T-helper 17 cell (primary cell): ENCODE data around the gene TRERF1. TPM values are rescaled to one million over a fixed set of nuclear protein-coding genes. Genes with fewer than 3 reads are reported as not detected.
A peak's percentile ranks its signal among the peaks of the same experiment; 100 is the strongest.

Source experiments
- ATAC-seq: fragments of 150-1000 bp; cut with Tn5 transposase; 2 replicates; pipeline ENCODE4 v1.10.0; 2021; ENCODE audit warnings: mild to moderate bottlenecking, moderate library complexity
- DNase-seq, 3 donors: peaks; one replicate each; pipeline versions ENCODE4 v3.0.0 to v3.0.0-alpha.2; 2020 to 2021
- H3K9me3 ChIP-seq: one replicate; pipeline ENCODE4 v1.7.0; 2013; ENCODE audit warnings: low read length, mild to moderate bottlenecking; ENCODE audit not compliant: control insufficient read depth, poor library complexity, severe bottlenecking
- H3K27ac Mint-ChIP-seq: one replicate; pipeline ENCODE4 v1.8.0; 2022; ENCODE audit warnings: mild to moderate bottlenecking, moderate library complexity, mixed read lengths
- H3K27me3 Mint-ChIP-seq: one replicate; pipeline ENCODE4 v1.8.0; 2022; ENCODE audit warnings: mixed read lengths
- H3K36me3 Mint-ChIP-seq: one replicate; pipeline ENCODE4 v1.8.0; 2022; ENCODE audit warnings: low read depth, mixed read lengths
- H3K4me1 Mint-ChIP-seq: one replicate; pipeline ENCODE4 v1.8.0; 2022; ENCODE audit warnings: mild to moderate bottlenecking, mixed read lengths
- H3K4me3 Mint-ChIP-seq: one replicate; pipeline ENCODE4 v1.8.0; 2022; ENCODE audit warnings: mild to moderate bottlenecking, moderate library complexity, mixed read lengths
- total RNA-seq, 4 donors: library from RNA in 2 of 4; stranded (reverse) in 2 of 4; gene quantifications; one replicate each; pipeline ENCODE4 v1.2.3 and lab custom pipeline; 2022 to 2026

TRERF1 gene
- total RNA-seq, 2 donors from 2014 or later: 28.6 to 31.2 TPM

DNA sequence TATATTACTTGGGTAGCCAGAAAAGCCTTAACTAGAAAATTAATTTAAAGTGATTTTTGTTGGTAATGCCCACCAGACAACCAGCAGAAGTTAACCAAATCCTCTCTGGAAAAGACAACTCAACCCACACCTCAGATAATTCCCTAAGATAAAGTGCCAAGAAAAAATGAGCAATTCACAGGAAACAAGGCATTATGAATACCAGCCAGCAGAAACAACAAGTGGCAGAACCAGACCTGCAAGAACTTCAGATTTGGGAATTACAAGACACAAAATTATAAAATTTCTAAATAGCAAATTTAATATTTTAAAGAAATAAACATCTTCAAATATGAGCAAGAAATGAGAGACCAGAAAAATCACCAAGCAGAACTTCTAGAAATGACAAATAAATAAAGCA is 154.1 kb downstream of the TRERF1 start:
- H3K36me3 Mint-ChIP-seq: peaks cover 6% of the 10 kb centered on the region
- ATAC-seq (no peak), DNase-seq (no peak)
- no peaks in the 10 kb centered on the region for H3K9me3 ChIP-seq
- H3K4me1 Mint-ChIP-seq: peaks cover 25% of the 10 kb centered on the region
- no peak overlapping the region for H3K27ac Mint-ChIP-seq
- no peaks in the 10 kb centered on the region for H3K27me3 Mint-ChIP-seq
- no peak overlapping the region for H3K4me3 Mint-ChIP-seq

- H3K27ac Mint-ChIP-seq: peak overlapping the region; percentile 19
- no peak overlapping the region for H3K4me3 Mint-ChIP-seq
- peaks cover 6% of the 10 kb centered on the region for H3K36me3 Mint-ChIP-seq
- peaks cover 28% of the 10 kb centered on the region for H3K4me1 Mint-ChIP-seq
- DNase-seq (no peak), ATAC-seq (no peak)
- no peaks in the 10 kb centered on the region for H3K27me3 Mint-ChIP-seq
- no peaks in the 10 kb centered on the region for H3K9me3 ChIP-seq
Observed at GRCh38 chr6:42296614-42297013, 155.1 kb downstream of the TRERF1 start.

GRCh38 chr6:42295677-42296076 is 156.0 kb downstream of the TRERF1 start:
- peaks cover 29% of the 10 kb centered on the region for H3K4me1 Mint-ChIP-seq
- H3K27ac Mint-ChIP-seq: peak overlapping the region; percentile 19
- ATAC-seq (no peak), DNase-seq (no peak)
- H3K36me3 Mint-ChIP-seq: peaks cover 6% of the 10 kb centered on the region
- H3K9me3 ChIP-seq: no peaks in the 10 kb centered on the region
- no peaks in the 10 kb centered on the region for H3K27me3 Mint-ChIP-seq
- no peak overlapping the region for H3K4me3 Mint-ChIP-seq

DNA sequence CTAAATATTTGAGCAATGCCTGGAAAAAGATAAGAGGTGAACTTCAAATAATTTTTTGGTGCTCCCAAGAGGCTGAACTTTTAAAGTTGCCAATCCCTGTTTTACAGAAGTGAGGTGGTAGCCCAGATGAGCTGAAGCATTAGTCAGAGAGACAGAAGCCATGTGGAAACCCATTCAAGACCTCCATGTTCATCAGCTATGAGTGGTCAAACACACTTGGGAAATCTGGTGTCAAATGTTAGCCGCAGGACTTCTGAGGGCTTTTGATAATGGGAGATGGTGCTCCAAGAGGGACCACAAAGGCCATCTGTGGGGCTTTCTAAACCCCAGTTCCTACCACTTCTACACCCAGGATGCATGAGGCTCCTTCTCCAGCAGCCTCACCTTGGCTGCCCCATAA is 156.5 kb downstream of the TRERF1 start:
- H3K4me3 Mint-ChIP-seq: no peak overlapping the region
- no peak for ATAC-seq

GRCh38 chr6:42294759-42295158 is 157.0 kb downstream of the TRERF1 start:
- Mint-ChIP-seq H3K27me3 (no peaks in the 10 kb centered on the region), H3K36me3 (peaks cover 9% of the 10 kb centered on the region), H3K27ac (peak overlapping the region; percentile 83), H3K4me1 (peaks cover 34% of the 10 kb centered on the region), H3K4me3 (no peak overlapping the region)
- DNase-seq: no peak
- no peaks in the 10 kb centered on the region for H3K9me3 ChIP-seq
- no peak for ATAC-seq

More for the DNA sequence above, 156.5 kb downstream of the TRERF1 start:
- Mint-ChIP-seq H3K27me3 (no peaks in the 10 kb centered on the region), H3K4me1 (peaks cover 31% of the 10 kb centered on the region), H3K36me3 (peaks cover 8% of the 10 kb centered on the region), H3K27ac (no peak overlapping the region)
- no peak for DNase-seq
- H3K9me3 ChIP-seq: no peaks in the 10 kb centered on the region

DNA sequence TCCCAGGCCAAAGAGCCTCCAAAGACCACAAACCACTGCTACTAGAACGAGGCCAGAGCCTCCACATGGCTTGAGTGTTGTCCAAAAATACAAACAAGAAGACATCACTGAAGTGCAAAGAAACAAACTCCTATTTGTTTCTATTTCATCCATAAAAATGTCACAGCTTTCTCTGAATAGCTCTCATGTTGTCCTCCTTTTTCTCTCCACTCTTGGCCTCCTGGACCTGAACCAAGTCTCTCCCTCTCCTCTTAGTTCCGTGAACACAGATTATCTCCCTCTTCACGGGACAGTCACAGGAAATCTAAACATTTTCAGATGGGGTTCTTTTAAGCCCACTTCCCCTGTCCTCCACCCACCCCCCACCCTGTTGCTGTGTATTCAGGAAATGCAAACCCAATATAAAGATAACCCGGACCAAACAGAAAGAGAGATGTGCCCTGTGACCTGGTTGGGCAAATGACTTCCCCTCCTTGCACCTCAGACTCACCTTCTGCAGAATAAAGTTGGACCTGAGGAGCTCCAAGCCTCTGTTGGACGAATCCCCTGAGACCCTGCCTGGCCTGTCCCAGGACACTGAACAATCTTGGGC is 158.2 kb downstream of the TRERF1 start:
- peaks cover 10% of the 10 kb centered on the region for H3K36me3 Mint-ChIP-seq
- no peaks in the 10 kb centered on the region for H3K27me3 Mint-ChIP-seq

GRCh38 chr6:42292004-42292740 is 159.6 kb downstream of the TRERF1 start:
- Mint-ChIP-seq H3K4me3 (no peak overlapping the region), H3K27me3 (no peaks in the 10 kb centered on the region), H3K27ac (peak overlapping the region; percentile 12), H3K4me1 (peaks cover 38% of the 10 kb centered on the region), H3K36me3 (peaks cover 6% of the 10 kb centered on the region)
- H3K9me3 ChIP-seq: no peaks in the 10 kb centered on the region
- peak; percentile 33 for ATAC-seq
- DNase-seq: no peak

More for the DNA sequence above, 158.2 kb downstream of the TRERF1 start:
- Mint-ChIP-seq H3K4me3 (peak overlapping the region; percentile 51), H3K4me1 (peaks cover 38% of the 10 kb centered on the region), H3K27ac (peak overlapping the region; percentile 83)
- DNase-seq (no peak), ATAC-seq (peak; percentile 32)
- no peaks in the 10 kb centered on the region for H3K9me3 ChIP-seq

DNA sequence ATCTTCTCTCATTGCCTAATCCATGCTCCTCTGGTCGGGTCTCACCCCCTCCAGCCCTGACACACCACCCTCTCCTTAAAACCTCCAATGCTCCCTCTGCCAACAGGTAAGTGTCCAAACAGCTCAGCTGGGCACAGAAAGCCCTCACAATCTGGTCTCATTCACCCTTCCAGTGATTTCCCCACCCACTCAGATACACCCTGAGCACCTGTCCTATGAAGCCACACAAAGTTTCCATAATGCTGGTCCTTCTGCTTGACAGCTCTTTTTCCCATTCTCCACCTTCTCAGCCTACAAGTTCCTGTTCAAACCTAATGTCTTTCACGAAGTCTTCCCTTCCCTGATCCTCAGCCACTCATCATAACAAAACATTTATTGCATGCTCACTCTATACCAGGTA is 164.0 kb downstream of the TRERF1 start:
- Mint-ChIP-seq H3K36me3 (peaks cover 8% of the 10 kb centered on the region), H3K4me3 (no peak overlapping the region), H3K4me1 (peaks cover 18% of the 10 kb centered on the region), H3K27me3 (no peaks in the 10 kb centered on the region), H3K27ac (no peak overlapping the region)
- no peak for ATAC-seq
- H3K9me3 ChIP-seq: no peaks in the 10 kb centered on the region
- DNase-seq: no peak

- Mint-ChIP-seq H3K27me3 (no peaks in the 10 kb centered on the region), H3K36me3 (peaks cover 3% of the 10 kb centered on the region), H3K27ac (peak overlapping the region; percentile 90), H3K4me3 (peak overlapping the region; percentile 57), H3K4me1 (peaks cover 41% of the 10 kb centered on the region)
- no peaks in the 10 kb centered on the region for H3K9me3 ChIP-seq
- ATAC-seq (peak; percentile 75), DNase-seq (peak in 1 of 3 donors; percentile 25)
Observed at GRCh38 chr6:42281570-42281969, 170.2 kb downstream of the TRERF1 start.

DNA sequence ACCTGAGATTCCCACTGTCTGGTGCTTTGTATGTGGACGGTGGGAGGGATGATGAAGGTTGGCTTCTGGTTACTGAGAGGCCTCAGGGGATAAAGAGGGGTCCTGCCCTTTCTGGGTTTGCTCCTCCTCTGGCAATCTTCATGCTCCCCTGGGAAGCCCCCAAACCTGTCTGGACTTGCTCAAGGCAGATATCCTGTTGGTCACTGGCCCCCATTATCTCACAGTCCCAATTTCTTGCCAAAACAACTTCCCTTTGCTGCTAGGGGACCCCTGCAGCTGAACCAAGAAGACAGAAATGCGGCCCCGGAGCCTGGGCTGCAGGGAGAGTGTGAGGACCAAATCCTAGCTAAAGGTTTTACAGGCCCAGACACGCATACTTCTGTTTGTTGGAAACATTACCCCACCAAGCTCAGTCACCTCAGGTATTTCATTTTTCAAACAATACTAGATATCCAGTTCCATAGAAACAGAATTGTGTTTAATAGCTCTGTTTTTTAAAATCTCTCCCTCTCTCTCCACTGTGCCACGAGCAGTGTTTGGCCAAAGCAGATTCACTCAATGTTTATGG is 170.7 kb downstream of the TRERF1 start:
- H3K9me3 ChIP-seq: no peaks in the 10 kb centered on the region
- Mint-ChIP-seq H3K4me3 (peak overlapping the region; percentile 57), H3K36me3 (peaks cover 3% of the 10 kb centered on the region), H3K27me3 (no peaks in the 10 kb centered on the region), H3K4me1 (peaks cover 41% of the 10 kb centered on the region), H3K27ac (peak overlapping the region; percentile 90)
- ATAC-seq (no peak), DNase-seq (no peak)

- ATAC-seq (no peak), DNase-seq (no peak)
- H3K27me3 Mint-ChIP-seq: no peaks in the 10 kb centered on the region
- peaks cover 43% of the 10 kb centered on the region for H3K4me1 Mint-ChIP-seq
- peak overlapping the region; percentile 39 for H3K4me3 Mint-ChIP-seq
- H3K36me3 Mint-ChIP-seq: peaks cover 3% of the 10 kb centered on the region
- peak overlapping the region; percentile 86 for H3K27ac Mint-ChIP-seq
- no peaks in the 10 kb centered on the region for H3K9me3 ChIP-seq
Observed at GRCh38 chr6:42279966-42280629, 171.6 kb downstream of the TRERF1 start.

DNA sequence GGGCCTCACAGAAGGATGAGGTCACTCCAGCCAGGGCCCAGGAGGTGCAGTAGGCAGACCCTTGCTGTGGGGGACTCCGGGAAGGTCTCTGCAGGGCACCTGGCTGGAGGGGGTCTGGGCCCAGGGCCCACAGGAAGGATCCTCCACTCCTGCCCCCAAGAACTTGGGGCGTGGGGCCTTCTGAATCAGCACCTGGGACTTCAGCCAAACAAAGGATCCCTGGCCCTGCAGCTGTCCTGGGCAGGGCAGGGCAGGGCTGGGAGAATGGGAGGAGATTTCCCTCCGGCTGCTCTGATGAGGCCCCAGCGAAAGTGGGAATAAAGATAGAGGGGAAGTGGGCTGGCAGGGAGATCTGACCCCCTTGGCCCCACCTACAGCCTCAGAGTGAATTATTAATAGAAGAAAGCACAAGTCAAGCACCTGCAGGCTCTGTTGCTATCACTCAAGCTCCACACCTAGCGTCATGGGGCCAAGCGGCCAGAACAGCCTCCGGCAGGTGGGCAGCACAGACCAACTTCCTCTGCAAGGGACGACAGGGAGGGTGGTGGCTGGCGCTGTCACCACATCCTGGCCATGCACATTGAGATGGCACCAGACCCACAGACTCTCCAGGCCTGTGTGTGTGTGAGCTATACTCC is 172.5 kb downstream of the TRERF1 start:
- peak overlapping the region; percentile 65 for H3K4me3 Mint-ChIP-seq
- no peaks in the 10 kb centered on the region for H3K9me3 ChIP-seq
- peak overlapping the region; percentile 86 for H3K27ac Mint-ChIP-seq
- no peaks in the 10 kb centered on the region for H3K27me3 Mint-ChIP-seq
- ATAC-seq (peak; percentile 44), DNase-seq (no peak)
- peaks cover 41% of the 10 kb centered on the region for H3K4me1 Mint-ChIP-seq
- H3K36me3 Mint-ChIP-seq: peaks cover under 1% of the 10 kb centered on the region
